HG03457 (cell line): ENCODE measurements around the gene OAS3.

Experiments used
- ATAC-seq: cut with Tn5 transposase; IDR thresholded peaks from one replicate; pipeline ENCODE4 v1.9.1; 2021; ENCODE audit warnings: moderate number of reproducible peaks; ENCODE audit not compliant: unreplicated experiment

Gene OAS3

GRCh38 chr12:113007166-113007565 is 68.9 kb downstream of the OAS3 start:
- ATAC-seq: no peak

GRCh38 chr12:113010701-113011100 is 72.4 kb downstream of the OAS3 start:
- ATAC-seq: no peak

GRCh38 chr12:113014565-113014964 is 76.3 kb downstream of the OAS3 start:
- ATAC-seq: no peak

GRCh38 chr12:113016796-113017195 is 78.5 kb downstream of the OAS3 start:
- ATAC-seq: no peak

- ATAC-seq: no peak
Observed at GRCh38 chr12:113019025-113019424, 80.8 kb downstream of the OAS3 start.

- no peak for ATAC-seq
Observed at GRCh38 chr12:113021500-113021899, 83.2 kb downstream of the OAS3 start.
